OCI-LY7 (cell line): ENCODE results near the gene PCDHGA12. TPM values are rescaled to one million over a fixed set of nuclear protein-coding genes. Genes with fewer than 3 reads are reported as not detected.

Experiments used
- BruUV-seq: library from RNA; stranded (reverse); fragments of 400-500 nt; replicated peaks from 2 replicates; lab custom pipeline; 2021; lab: Mats Ljungman, UMichigan
- CTCF ChIA-PET: fragments of 300-600 bp; sonication (Branson Sonifier 250); formaldehyde crosslinking; loops from one replicate; lab custom pipeline; 2022; ENCODE audit warnings: antibody characterized with exemption; ENCODE audit not compliant: unreplicated experiment; lab: Charles Lee
- POLR2A ChIA-PET: fragments of 300-600 bp; sonication (Branson Sonifier 250); formaldehyde crosslinking; loops from one replicate; lab custom pipeline; 2022; ENCODE audit warnings: antibody characterized with exemption; lab: Charles Lee
- DNase-seq: peaks from one replicate; pipeline ENCODE4 v3.0.0-alpha.2; 2015; ENCODE audit warnings: low spot score
- H2AFZ ChIP-seq: fragments of 200-600 bp; sonication (generic), shearing (Covaris generic); 2 replicates; pipeline ENCODE4 v1.6.1; 2014; ENCODE audit warnings: mild to moderate bottlenecking, antibody characterized with exemption, low read length, moderate library complexity
- H3K27ac ChIP-seq: fragments of 200-600 bp; sonication (generic); 2 replicates; pipeline ENCODE4 v1.5.1; 2014; ENCODE audit warnings: mixed run types, low read depth, mild to moderate bottlenecking, moderate library complexity, low read length, inconsistent platforms; ENCODE audit not compliant: poor library complexity, severe bottlenecking
- H3K36me3 ChIP-seq: fragments of 200-600 bp; sonication (generic); 2 replicates; pipeline ENCODE4 v1.6.1; 2014; ENCODE audit warnings: mild to moderate bottlenecking, antibody characterized with exemption, low read length, moderate library complexity, mixed read lengths; ENCODE audit not compliant: insufficient read depth
- H3K4me1 ChIP-seq: fragments of 200-600 bp; sonication (generic); 2 replicates; pipeline ENCODE4 v1.5.1; 2014; ENCODE audit warnings: mild to moderate bottlenecking, low read length; ENCODE audit not compliant: insufficient read depth, poor library complexity, severe bottlenecking
- H3K4me2 ChIP-seq: fragments of 200-600 bp; sonication (generic); 2 replicates; pipeline ENCODE4 v1.6.1; 2014; ENCODE audit warnings: mild to moderate bottlenecking, low read length
- H3K4me3 ChIP-seq: fragments of 200-600 bp; sonication (generic); 2 replicates; pipeline ENCODE4 v1.5.1; 2014; ENCODE audit warnings: mild to moderate bottlenecking, low read depth, low read length; ENCODE audit not compliant: poor library complexity, severe bottlenecking
- H3K79me2 ChIP-seq: fragments of 200-600 bp; sonication (generic); 2 replicates; pipeline ENCODE4 v1.6.1; 2016; ENCODE audit warnings: low read depth, mild to moderate bottlenecking, low read length, moderate library complexity, mixed read lengths; ENCODE audit not compliant: insufficient read depth
- H3K9me2 ChIP-seq: fragments of 200-600 bp; sonication (generic); 2 replicates; pipeline ENCODE4 v1.6.1; 2016; ENCODE audit warnings: mild to moderate bottlenecking, low read length, mixed read lengths; ENCODE audit not compliant: insufficient read depth
- H3K9me3 ChIP-seq: fragments of 200-600 bp; sonication (generic); 2 replicates; pipeline ENCODE4 v1.6.1; 2014; ENCODE audit warnings: mild to moderate bottlenecking, mixed run types, low read length, mixed read lengths
- H4K20me1 ChIP-seq: fragments of 200-600 bp; sonication (generic); 2 replicates; pipeline ENCODE4 v1.6.1; 2014; ENCODE audit warnings: mild to moderate bottlenecking, antibody characterized with exemption, low read length, moderate library complexity, mixed read lengths; ENCODE audit not compliant: insufficient read depth
- EZH2phosphoT487 ChIP-seq: fragments of 200-600 bp; sonication (generic); IDR thresholded peaks from 2 replicates; pipeline ENCODE4 v1.6.1; 2018; ENCODE audit warnings: low read depth, borderline replicate concordance, mild to moderate bottlenecking, mixed run types, antibody characterized with exemption, low read length, moderate library complexity, mixed read lengths
- intact Hi-C: fragments of 100-400 bp; cut with micrococcal nuclease; formaldehyde crosslinking; loops from one replicate; pipeline ENCODE4 v1.10.0; 2022; ENCODE audit not compliant: unreplicated experiment
- total RNA-seq, 2 experiments: library from RNA; depleted of rRNA in 1 of 2; stranded (reverse); fragments of >200 nt in 1 of 2; shearing (Covaris generic) in 1 of 2; gene quantifications; 2 replicates each; pipeline ENCODE4 v1.2.3, GENCODE V29; 2014 to 2022
- TF ChIP-seq, protein P1 (sequence below): fragments of 200-600 bp; sonication (generic); conservative IDR thresholded peaks from 2 replicates; pipeline ENCODE4 v1.5.1; 2014; ENCODE audit warnings: mild to moderate bottlenecking, antibody characterized with exemption, low read length, moderate library complexity, mixed read lengths

The PCDHGA12 gene
- total RNA-seq, 2 experiments from 2014 or later = 3.4 to 3.9 TPM

DNA sequence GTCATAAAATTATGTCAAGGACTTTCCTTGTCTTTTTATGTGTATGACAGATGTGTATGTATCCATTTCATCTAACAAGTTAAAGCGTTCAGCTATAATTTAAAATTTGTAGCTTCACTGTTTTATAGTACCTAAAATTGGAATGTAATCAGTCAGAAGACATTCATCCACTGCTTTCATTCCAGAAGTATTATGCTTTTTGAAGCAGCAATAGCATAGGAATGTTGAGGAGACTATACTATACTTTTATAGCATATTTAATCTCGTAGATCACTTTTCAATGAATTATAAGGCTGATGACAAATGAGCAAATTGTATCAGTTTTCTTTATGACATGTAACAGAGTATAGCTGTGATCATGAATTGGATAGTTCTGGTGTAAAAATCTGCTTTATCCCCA, 6.9 kb downstream of the PCDHGA12 start:
- ChIA-PET CTCF (no interaction called here), POLR2A (interaction anchor here (0.6 to 1.1 kb wide), 3 partner anchors 61 to 127 kb away, joined by 3 to 4 read pairs (median 3); no protein-coding TSS in a partner anchor)
- Histone ChIP-seq H3K36me3 (no peaks in the 10 kb centered on the region), H3K79me2 (no peaks in the 10 kb centered on the region), H3K4me2 (no peak overlapping the region), H3K4me1 (peaks cover 2% of the 10 kb centered on the region), H3K9me3 (no peaks in the 10 kb centered on the region), H3K4me3 (no peak overlapping the region), H4K20me1 (no peaks in the 10 kb centered on the region), H3K9me2 (no peaks in the 10 kb centered on the region), H3K27ac (no peak overlapping the region), H2AFZ (no peak overlapping the region)
- intact Hi-C loops = no loop called here
- TF ChIP-seq, protein P1, sequence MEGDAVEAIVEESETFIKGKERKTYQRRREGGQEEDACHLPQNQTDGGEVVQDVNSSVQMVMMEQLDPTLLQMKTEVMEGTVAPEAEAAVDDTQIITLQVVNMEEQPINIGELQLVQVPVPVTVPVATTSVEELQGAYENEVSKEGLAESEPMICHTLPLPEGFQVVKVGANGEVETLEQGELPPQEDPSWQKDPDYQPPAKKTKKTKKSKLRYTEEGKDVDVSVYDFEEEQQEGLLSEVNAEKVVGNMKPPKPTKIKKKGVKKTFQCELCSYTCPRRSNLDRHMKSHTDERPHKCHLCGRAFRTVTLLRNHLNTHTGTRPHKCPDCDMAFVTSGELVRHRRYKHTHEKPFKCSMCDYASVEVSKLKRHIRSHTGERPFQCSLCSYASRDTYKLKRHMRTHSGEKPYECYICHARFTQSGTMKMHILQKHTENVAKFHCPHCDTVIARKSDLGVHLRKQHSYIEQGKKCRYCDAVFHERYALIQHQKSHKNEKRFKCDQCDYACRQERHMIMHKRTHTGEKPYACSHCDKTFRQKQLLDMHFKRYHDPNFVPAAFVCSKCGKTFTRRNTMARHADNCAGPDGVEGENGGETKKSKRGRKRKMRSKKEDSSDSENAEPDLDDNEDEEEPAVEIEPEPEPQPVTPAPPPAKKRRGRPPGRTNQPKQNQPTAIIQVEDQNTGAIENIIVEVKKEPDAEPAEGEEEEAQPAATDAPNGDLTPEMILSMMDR = no peak
- no peak for TF ChIP-seq EZH2phosphoT487
- no TSS peak for BruUV-seq
- DNase-seq = no peak

DNA sequence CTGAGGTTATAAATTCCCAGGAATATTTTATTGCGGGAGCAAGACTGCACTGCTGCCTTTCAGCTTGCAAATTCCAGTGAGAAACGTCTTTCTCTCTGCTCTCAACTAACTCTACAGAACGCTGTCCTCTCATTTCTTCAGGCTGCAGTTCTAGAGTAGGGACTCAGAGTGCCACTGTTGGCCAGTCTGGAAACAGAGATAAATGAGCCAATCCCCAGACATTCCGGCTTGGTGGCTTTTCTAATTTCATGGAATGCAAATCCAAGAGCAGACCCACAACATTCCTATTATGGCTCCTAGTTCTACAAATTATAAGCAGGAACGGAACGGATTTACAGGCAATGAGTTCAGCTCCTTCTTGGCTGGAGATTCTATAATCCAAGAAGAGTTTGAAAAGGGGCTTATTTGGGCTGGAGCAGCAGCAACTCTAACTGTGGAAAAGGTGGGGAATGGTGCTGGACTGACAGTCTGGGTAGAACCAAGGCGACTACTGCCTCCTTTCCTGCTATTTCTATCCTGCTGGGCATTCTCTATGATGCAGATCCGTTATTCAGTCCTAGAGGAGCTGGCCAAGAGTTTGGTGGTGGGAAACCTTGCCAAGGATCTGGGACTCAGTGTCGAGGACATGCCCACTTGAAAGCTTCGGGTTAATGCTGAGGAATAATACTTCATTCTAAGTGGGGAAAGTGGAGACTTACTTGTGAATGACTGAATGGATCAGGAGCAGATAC, 9.3 kb downstream of the PCDHGA12 start:
- Histone ChIP-seq H3K27ac (no peak overlapping the region), H3K4me1 (peaks cover 14% of the 10 kb centered on the region), H3K36me3 (no peaks in the 10 kb centered on the region), H3K79me2 (no peaks in the 10 kb centered on the region), H3K4me2 (no peak overlapping the region), H2AFZ (no peak overlapping the region), H4K20me1 (no peaks in the 10 kb centered on the region), H3K9me2 (no peaks in the 10 kb centered on the region), H3K4me3 (no peak overlapping the region), H3K9me3 (no peaks in the 10 kb centered on the region)
- BruUV-seq = no TSS peak
- DNase-seq = no peak
- POLR2A ChIA-PET = interaction anchor here (0.5 kb wide), 1 partner anchor 795 kb away, joined by 3 read pairs; no protein-coding TSS in a partner anchor
- TF ChIP-seq, protein P1 = no peak
- no peak for TF ChIP-seq EZH2phosphoT487
- intact Hi-C loops = no loop called here
- CTCF ChIA-PET = no interaction called here

DNA sequence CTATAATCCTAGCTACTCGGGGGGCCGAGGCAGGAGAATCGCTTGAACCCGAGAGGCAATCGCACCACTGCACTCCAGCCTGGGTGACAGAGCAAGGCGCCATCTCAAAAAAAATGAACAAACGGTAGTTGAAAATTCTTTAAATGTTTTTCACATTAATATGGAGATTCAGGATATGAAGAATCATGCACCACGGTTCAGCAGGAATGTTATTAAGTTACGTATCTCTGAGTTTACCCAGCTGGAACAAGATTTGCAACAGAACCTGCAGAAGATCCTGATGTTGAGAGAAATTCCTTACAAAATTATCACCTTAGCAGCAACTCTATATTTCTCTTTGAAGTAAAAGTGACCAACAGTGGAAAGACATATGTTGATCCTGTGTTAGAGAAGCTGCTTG, 10.0 kb downstream of the PCDHGA12 start:
- POLR2A ChIA-PET = no interaction called here
- CTCF ChIA-PET = no interaction called here
- H3K4me3 ChIP-seq = no peak overlapping the region
- TF ChIP-seq, protein P1 = no peak
- TF ChIP-seq EZH2phosphoT487 = no peak
- H3K9me2 ChIP-seq = no peaks in the 10 kb centered on the region
- H3K9me3 ChIP-seq = no peaks in the 10 kb centered on the region
- H3K36me3 ChIP-seq = no peaks in the 10 kb centered on the region
- no peak overlapping the region for H3K27ac ChIP-seq
- H3K79me2 ChIP-seq = no peaks in the 10 kb centered on the region
- no peak overlapping the region for H2AFZ ChIP-seq
- intact Hi-C loops = no loop called here
- no TSS peak for BruUV-seq
- peaks cover 14% of the 10 kb centered on the region for H3K4me1 ChIP-seq
- DNase-seq = no peak
- H4K20me1 ChIP-seq = no peaks in the 10 kb centered on the region
- no peak overlapping the region for H3K4me2 ChIP-seq
